ENCODE data around the gene POPDC2.

POPDC2 gene

GRCh38 chr3:119669906-119670570 lies 9.6 kb upstream of the POPDC2 start:
- DNase-seq, result no peak

- no peak for DNase-seq
These were observed 5.7 kb upstream of the POPDC2 start for GRCh38 chr3:119665954-119666559.

GRCh38 chr3:119664850-119665379 lies 4.5 kb upstream of the POPDC2 start:
- DNase-seq, result no peak

- no peak for DNase-seq
These were observed 4.0 kb upstream of the POPDC2 start for GRCh38 chr3:119664370-119664769.

DNA sequence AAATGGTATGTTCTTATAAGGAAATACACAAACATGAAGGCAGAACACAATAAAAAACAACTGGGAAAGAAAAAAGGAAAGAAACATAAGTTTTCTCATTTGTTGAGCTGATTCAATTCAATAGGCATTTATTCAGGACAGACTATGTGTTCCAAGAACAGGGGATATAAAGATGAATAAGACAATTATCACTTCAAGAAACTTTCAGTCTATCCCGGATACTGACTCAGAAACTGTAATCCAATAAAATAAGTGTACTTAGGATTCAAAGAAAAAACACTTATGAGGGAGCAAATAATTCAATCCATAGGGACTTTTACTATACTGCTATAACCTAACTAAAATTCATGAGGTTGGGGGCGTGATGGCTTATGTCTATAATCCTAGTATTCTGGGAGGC lies 3.5 kb upstream of the POPDC2 start:
- DNase-seq, result no peak

DNA sequence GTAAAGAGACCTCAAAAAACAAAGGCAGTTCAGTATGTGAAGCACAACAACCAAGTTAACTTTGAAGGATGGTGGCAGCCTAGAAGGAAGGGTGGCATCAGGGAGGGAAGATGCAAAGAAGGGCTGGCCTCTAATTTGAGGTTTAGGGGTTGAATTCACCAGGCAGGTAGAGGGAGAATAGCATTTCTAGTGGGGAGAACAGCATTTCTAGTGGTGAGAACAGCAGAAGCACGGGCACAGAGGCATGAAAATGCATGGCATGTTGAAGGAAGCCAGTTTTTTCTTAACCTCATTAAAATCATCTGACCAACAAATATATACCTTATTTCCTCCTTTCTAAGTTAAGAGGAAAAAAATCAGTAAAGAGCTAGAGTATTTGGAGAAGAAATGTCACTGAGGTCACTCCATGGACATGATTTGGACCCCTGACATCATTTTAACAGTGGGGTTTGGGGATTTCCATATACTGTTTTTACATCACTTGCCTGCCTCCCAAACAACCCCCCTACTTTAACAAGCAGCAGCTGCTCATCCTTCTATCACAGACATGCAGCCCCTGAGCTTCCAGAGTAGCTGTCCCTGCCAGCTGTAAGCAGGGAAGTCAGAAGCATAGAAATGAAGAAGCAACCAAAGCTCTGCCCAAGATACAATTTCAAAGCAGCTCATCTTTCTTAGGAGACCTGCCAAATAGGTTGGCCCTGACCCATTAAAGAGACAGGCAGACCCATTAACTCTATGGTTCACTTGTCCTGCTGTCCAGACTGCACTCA lies 2.4 kb upstream of the POPDC2 start:
- no peak for DNase-seq

GRCh38 chr3:119659606-119660291 lies 640 bp downstream of the POPDC2 start:
- DNase-seq, result peak; percentile 16

GRCh38 chr3:119658994-119659393 lies 1.4 kb downstream of the POPDC2 start:
- DNase-seq, result no peak

DNA sequence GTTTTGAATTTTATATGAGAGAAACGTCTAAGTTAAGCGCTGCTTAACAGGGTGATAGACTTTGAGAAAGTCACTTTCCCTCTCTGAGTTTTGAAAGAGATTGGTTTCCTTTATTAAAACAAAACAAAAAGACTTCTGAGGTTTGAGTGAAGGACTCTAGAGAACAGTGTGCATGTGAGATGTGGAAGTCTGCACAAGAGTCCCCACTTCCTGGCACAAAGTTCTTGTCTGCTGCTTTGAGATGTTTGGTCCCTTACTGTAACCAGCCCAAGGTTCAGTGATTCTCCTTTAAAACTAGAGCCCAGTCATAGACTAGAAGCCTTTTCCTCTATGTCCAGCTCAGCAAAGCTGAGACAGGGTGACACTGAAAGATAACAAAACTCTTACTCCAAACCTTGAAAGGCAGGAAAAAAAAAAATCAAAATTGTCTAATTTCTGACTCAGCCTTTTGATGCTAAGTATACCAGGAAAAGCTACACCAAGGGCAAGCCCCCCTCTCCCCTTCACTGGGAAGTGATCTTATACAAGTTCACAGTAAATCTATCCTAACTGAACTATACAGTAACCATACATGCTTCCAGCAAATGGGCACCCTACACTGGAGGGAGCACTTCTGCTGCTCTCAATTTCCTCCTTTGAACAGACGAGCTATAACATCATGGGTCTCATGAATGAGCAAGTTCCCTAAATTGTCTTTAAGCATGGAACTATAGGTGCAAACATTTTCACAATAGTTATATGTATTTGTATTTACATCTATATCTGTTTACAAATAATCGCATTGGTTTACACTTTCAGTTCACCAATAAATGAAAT lies 2.3 kb downstream of the POPDC2 start:
- DNase-seq, result no peak

- DNase-seq, result peak; percentile 55
These were observed 6.5 kb downstream of the POPDC2 start for GRCh38 chr3:119653876-119654275.

- no peak for DNase-seq
These were observed 7.9 kb downstream of the POPDC2 start for GRCh38 chr3:119652306-119653033.

GRCh38 chr3:119649761-119650160 lies 10.6 kb downstream of the POPDC2 start:
- DNase-seq, result no peak

- no peak for DNase-seq
These were observed 12.4 kb downstream of the POPDC2 start for GRCh38 chr3:119647843-119648575.

GRCh38 chr3:119647171-119647570 lies 13.2 kb downstream of the POPDC2 start:
- DNase-seq, result no peak

GRCh38 chr3:119645813-119646212 lies 14.6 kb downstream of the POPDC2 start:
- no peak for DNase-seq

GRCh38 chr3:119644481-119644880 lies 15.9 kb downstream of the POPDC2 start:
- no peak for DNase-seq

GRCh38 chr3:119643528-119643927 lies 16.9 kb downstream of the POPDC2 start:
- no peak for DNase-seq

GRCh38 chr3:119642746-119643473 lies 17.5 kb downstream of the POPDC2 start:
- no peak for DNase-seq

- no peak for DNase-seq
These were observed 19.0 kb downstream of the POPDC2 start for GRCh38 chr3:119641416-119641815.
